Esophagus muscularis mucosa (tissue), 4 donors: ENCODE data around the gene BTN1A1. TPM values are rescaled to one million over a fixed set of nuclear protein-coding genes. Genes with fewer than 3 reads are reported as not detected.
"Not testable (repeated sequence)": the region's sequence is repeated elsewhere in the genome, so short reads cannot be mapped to it uniquely, and the experiment has no call there.

ENCODE experiments used
- DNase-seq: peaks from one replicate; pipeline ENCODE4 v3.0.0-alpha.2; 2017; ENCODE audit errors: extremely low spot score
- H3K27ac ChIP-seq, 4 donors: fragments of 200-600 bp; sonication (generic); replicated peaks in 1 of 4; 1 replicate in 3 of 4; 2 replicates in 1 of 4; pipeline ENCODE4 v1.5.1; 2016 to 2019; ENCODE audit warnings: mild to moderate bottlenecking in 1 of 4
- H3K27me3 ChIP-seq, 4 donors: fragments of 200-600 bp; sonication (generic); one replicate each; pipeline versions ENCODE4 v1.5.1 to v1.6.0; 2016 to 2019
- H3K36me3 ChIP-seq, 4 donors: fragments of 200-600 bp; sonication (generic); one replicate each; pipeline ENCODE4 v1.5.1; 2016 to 2019
- H3K4me1 ChIP-seq, 4 donors: fragments of 200-600 bp; sonication (generic); one replicate each; pipeline ENCODE4 v1.5.1; 2016 to 2019
- H3K4me3 ChIP-seq, 4 donors: fragments of 200-600 bp; sonication (generic); 1 replicate in 2 of 4; 2 replicates in 2 of 4; pipeline ENCODE4 v1.5.1; 2016 to 2019; ENCODE audit warnings: mild to moderate bottlenecking in 4 of 4, moderate library complexity in 1 of 4
- H3K9me3 ChIP-seq, 4 donors: fragments of 200-600 bp; sonication (generic); 1 replicate in 3 of 4; 2 replicates in 1 of 4; pipeline ENCODE4 v1.5.1; 2016 to 2019
- CTCF ChIP-seq, 3 experiments: fragments of 200-600 bp in 2 of 3; fragments of 450-650 bp in 1 of 3; sonication (generic) in 2 of 3; IDR thresholded peaks; one replicate each; pipeline ENCODE4 v1.5.1; 2017 to 2019; ENCODE audit warnings: antibody characterized with exemption in 3 of 3, mild to moderate bottlenecking in 2 of 3, moderate library complexity in 1 of 3
- EP300 ChIP-seq: sonication (generic); formaldehyde crosslinking; IDR thresholded peaks from one replicate; pipeline ENCODE4 v1.6.1; 2017; ENCODE audit warnings: antibody characterized with exemption
- POLR2A ChIP-seq: fragments of 450-650 bp; IDR thresholded peaks from one replicate; pipeline ENCODE4 v1.6.1; 2017; ENCODE audit warnings: antibody characterized with exemption, moderate library complexity, mild to moderate bottlenecking, low read depth
- POLR2AphosphoS5 ChIP-seq, 2 donors: sonication (generic); formaldehyde crosslinking; IDR thresholded peaks; one replicate each; pipeline ENCODE4 v1.6.1; 2017; ENCODE audit warnings: antibody characterized with exemption in 2 of 2
- WGBS: methylation state at CpG from one replicate; pipeline ENCODE4 v1.1.5; 2018; 5-methylcytosine and 5-hydroxymethylcytosine counted together
- intact Hi-C: fragments of 100-400 bp; cut with DNase I; formaldehyde crosslinking; loops from one replicate; pipeline ENCODE4 v1.15.1; 2023
- total RNA-seq, 4 donors: library from RNA; depleted of rRNA; stranded (reverse); fragments of >200 nt; gene quantifications; one replicate each; pipeline versions ENCODE4 v1.1.0 to v1.2.1, GENCODE V29; 2016

Gene BTN1A1
- total RNA-seq, 4 donors from 2014 or later, result not detected

DNA sequence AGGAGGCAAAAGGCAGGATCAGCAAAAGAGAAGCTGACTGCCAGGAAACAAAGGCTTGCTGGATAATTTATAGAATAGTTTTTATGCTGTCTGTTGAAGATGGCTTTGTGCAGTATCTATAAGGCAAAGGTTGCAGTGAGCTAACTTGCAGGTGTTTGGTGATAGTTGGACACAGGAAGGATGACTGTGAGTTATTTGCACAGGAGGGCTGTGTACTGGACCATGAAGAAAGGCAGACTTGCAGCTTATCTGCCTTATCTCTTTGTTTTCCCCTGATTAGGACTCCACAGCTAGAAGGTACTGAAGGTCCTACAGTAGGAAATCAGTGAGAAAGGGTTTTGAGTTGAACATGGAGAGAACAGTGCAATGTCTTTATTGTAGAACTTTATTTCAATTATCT, 2.1 kb downstream of the BTN1A1 start:
- DNase-seq, result no peak
- TF ChIP-seq EP300 (no peak), CTCF (IDR thresholded peaks at IDR 0.05) (no peak), POLR2A (no peak), POLR2AphosphoS5 (IDR thresholded peaks at IDR 0.05) (no peak)
- peaks cover 6 to 12% (median 12%) of the 10 kb centered on the region in 4 donors for H3K4me1 ChIP-seq
- peaks cover 0 to 37% (median 11%) of the 10 kb centered on the region in 4 donors for H3K27me3 ChIP-seq
- no peaks in the 10 kb centered on the region for H3K9me3 ChIP-seq
- no peaks in the 10 kb centered on the region for H3K36me3 ChIP-seq
- H3K4me3 ChIP-seq, result peak overlapping the region; percentile 41 to 46 (median 41)
- H3K27ac ChIP-seq, result no peak overlapping the region
- intact Hi-C loops, result no loop called here

- H3K9me3 ChIP-seq, result no peaks in the 10 kb centered on the region
- H3K27me3 ChIP-seq, result peaks cover 0 to 37% (median 11%) of the 10 kb centered on the region in 4 donors
- no peak for TF ChIP-seq CTCF (IDR thresholded peaks at IDR 0.05)
- no peak for TF ChIP-seq EP300
- no peak for TF ChIP-seq POLR2AphosphoS5 (IDR thresholded peaks at IDR 0.05)
- H3K4me1 ChIP-seq, result peaks cover 6 to 12% (median 12%) of the 10 kb centered on the region in 4 donors
- WGBS, result 94% methylated on average over 3 of the region's 3 CpGs
- DNase-seq, result no peak
- intact Hi-C loops, result no loop called here
- H3K36me3 ChIP-seq, result no peaks in the 10 kb centered on the region
- no peak overlapping the region for H3K27ac ChIP-seq
- H3K4me3 ChIP-seq, result no peak overlapping the region
These were observed 2.5 kb downstream of the BTN1A1 start for GRCh38 chr6:26502626-26503025.

DNA sequence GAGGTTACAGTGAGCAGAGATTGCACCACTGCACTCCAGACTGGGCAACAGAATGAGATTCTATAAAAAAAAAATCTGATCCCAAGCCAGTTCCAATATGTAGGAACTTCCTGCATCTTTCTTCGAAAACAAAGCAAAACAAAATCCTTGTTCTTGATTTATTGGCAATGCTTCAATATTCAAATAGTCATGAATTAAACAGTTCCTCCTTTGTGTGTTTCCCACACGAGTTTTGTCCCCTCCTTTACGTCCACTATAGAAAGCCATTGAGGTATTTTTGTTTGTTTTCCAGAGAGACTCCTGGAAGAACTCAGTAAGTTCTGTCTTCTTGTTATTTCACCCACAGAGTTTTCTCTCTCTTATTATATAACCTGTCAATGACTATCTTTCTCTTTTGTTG, 7.6 kb downstream of the BTN1A1 start:
- TF ChIP-seq CTCF (IDR thresholded peaks at IDR 0.05), result no peak
- TF ChIP-seq POLR2A, result no peak
- TF ChIP-seq EP300, result no peak
- no peak for TF ChIP-seq POLR2AphosphoS5 (IDR thresholded peaks at IDR 0.05)
- whole genome bisulfite sequencing, result 70% methylated on average over 3 of the region's 3 CpGs
- H3K9me3 ChIP-seq, result no peaks in the 10 kb centered on the region
- peaks cover 0 to 16% (median 0%) of the 10 kb centered on the region in 4 donors for H3K27me3 ChIP-seq
- no peak for DNase-seq
- no peak overlapping the region for H3K4me3 ChIP-seq
- H3K4me1 ChIP-seq, result no peaks in the 10 kb centered on the region
- no peak overlapping the region for H3K27ac ChIP-seq
- H3K36me3 ChIP-seq, result no peaks in the 10 kb centered on the region
- intact Hi-C loops, result no loop called here

DNA sequence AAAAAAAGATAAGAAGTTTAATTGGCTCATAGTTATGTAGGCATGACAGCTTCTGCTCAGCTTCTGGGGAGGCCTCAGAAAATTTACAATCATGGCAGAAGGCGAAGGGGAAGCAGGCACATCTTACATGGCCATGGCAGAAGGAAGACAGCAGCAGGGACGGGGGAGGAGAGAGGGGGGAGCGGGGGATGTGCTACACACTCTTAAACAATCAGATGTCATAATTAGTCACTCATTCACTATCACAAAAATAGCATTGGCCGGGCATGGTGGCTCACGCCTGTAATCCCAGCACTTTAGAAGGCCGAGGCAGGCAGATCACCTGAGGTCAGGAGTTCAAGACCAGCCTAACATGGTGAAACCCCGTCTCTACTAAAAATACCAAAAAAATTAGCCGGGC, 10.9 kb downstream of the BTN1A1 start:
- WGBS, result 88% methylated on average over 8 of the region's 8 CpGs
- DNase-seq, H3K36me3 ChIP-seq, H3K27me3 ChIP-seq, intact Hi-C loops, H3K4me3 ChIP-seq, H3K27ac ChIP-seq, H3K4me1 ChIP-seq, H3K9me3 ChIP-seq: not testable (repeated sequence)

DNA sequence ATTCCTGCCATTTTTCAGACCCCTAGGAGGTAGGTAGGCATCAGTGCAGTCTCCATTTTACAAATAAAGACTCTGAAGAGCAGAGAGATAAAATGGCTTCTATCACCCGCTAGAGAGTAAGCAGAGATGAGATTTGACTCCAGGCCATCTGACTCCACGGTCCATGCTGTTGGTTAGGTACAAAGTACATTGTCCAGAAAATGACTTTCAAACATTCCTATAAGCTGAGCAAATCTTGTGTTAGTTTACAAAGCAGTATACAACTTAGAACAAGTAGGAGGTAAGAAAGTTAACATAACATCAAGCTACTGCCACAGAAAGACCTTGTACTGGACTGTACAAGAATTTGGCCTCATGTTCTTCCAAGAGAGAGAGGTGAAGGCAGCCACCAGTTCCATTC, 14.9 kb downstream of the BTN1A1 start:
- intact Hi-C loops, result loop anchor here (5.0 kb wide), 1 partner anchor 38 kb away; no protein-coding TSS in a partner anchor
- Histone ChIP-seq H3K9me3 (no peaks in the 10 kb centered on the region), H3K4me3 (no peak overlapping the region), H3K27me3 (no peaks in the 10 kb centered on the region), H3K36me3 (no peaks in the 10 kb centered on the region), H3K27ac (no peak overlapping the region), H3K4me1 (peaks cover under 1% of the 10 kb centered on the region in 4 donors)
- DNase-seq, result no peak
- WGBS, result 88% methylated on average over 2 of the region's 2 CpGs
- TF ChIP-seq CTCF (IDR thresholded peaks at IDR 0.05) (no peak), POLR2AphosphoS5 (IDR thresholded peaks at IDR 0.05) (no peak), POLR2A (no peak), EP300 (no peak)
